GM18505 (cell line): Measurements from ENCODE around the gene ENPP4.
"Not testable (repeated sequence)": the region's sequence is repeated elsewhere in the genome, so short reads cannot be mapped to it uniquely, and the experiment has no call there.

Experiments
- ATAC-seq: cut with Tn5 transposase; IDR thresholded peaks from one replicate; pipeline ENCODE4 v1.9.1; 2021; ENCODE audit not compliant: unreplicated experiment
- POLR2A ChIP-seq: IDR thresholded peaks from 4 replicates; pipeline ENCODE4 v1.6.1; 2011; ENCODE audit warnings: borderline replicate concordance; ENCODE audit not compliant: insufficient read depth, insufficient read length; ENCODE audit errors: extremely low read depth

ENPP4 gene

DNA sequence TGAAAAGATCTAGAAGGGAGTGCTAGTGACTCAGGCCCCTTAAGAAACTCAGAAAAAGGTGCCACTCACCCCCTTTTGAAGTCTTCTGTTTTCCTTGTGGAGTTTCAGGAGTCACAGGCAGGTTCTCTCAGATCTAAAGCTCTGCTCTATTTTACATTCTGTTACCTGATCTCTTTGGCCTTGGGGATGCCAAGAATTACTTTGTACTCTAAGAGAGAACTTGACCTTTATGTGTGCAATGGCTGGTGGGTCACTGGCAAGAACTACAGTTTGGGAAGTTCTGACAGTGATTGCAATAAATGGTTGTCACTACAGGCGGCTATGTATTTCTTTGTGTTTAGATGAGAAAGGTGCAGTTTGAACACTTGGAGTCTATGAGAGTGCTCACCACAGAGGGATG is 24.2 kb upstream of the ENPP4 start:
- no peak for ATAC-seq
- TF ChIP-seq POLR2A = no peak

DNA sequence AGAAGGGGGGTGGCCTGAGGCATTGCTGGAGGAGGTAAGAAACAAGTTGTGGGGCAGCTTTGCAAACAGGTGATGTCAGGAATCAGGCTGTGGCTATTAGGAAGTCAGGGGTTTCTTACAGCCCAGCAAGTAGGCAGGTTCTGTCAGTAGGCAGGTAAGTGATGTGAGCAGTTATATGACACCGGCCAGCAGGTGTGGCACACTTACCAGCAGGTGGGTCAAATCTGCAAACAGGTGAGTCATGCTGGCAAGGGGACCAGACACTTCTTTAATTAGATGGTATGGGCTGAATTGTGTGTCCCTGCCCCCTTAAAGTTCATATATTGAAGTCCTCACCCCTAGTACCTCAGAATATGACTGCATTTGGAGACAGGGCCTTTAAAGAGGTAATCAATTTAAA is 16.4 kb upstream of the ENPP4 start:
- TF ChIP-seq POLR2A = no peak
- no peak for ATAC-seq

DNA sequence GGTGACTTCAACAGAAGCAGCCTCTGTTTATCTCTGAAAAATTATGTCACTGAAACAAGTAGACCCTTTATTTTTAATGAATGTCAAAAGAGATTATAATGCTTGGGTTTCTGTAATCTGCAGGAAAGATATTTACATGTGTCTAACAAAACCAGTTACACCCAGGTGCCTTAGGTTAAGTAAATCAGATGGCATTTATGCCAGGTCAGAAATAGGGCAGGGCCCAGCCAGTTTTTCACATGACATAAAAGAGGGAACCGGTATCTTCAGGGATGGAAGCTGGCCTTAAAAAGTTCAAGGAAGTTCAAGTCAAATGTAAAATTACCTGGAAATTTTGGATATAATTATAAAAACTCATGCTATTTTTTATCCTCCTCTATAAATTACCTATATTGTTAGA is 14.2 kb upstream of the ENPP4 start:
- no peak for TF ChIP-seq POLR2A
- ATAC-seq = no peak

DNA sequence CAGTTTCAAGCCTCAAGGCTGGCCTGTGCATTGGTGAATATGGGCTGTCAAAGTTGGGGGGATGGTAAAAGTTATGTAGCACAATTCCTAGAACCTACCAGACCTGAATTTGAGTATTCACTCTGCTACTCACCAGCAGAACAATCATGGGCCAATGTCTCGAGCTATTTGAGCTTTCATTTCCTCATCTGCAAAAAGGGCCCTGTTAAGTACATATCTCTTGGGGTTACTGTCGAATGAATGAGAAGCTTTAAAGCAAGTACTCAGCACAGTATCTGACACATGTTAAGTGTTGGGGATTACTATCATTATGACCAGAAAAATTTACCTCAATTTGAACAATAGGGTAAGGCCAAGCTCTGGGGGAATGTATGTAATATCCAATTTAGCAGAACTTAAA is 13.5 kb upstream of the ENPP4 start:
- no peak for TF ChIP-seq POLR2A
- no peak for ATAC-seq

DNA sequence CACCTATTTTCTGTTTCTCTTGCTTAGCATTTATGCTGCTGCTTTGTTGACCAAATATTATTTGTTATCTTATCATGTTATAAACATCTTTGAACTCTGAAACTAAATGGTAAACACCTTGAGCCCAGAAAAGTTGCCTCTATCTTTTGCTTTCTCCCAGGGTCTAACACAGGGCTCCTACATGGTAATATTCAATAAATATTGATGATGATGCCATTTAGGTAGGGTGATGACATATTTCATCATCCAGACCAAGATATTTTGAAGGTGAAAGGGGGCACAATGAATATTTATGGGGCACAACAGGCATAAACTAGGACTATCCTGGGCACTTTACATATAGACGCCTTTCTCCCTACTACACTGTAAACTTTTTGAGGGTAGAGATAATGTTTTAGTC is 11.6 kb upstream of the ENPP4 start:
- ATAC-seq = no peak
- TF ChIP-seq POLR2A = no peak

DNA sequence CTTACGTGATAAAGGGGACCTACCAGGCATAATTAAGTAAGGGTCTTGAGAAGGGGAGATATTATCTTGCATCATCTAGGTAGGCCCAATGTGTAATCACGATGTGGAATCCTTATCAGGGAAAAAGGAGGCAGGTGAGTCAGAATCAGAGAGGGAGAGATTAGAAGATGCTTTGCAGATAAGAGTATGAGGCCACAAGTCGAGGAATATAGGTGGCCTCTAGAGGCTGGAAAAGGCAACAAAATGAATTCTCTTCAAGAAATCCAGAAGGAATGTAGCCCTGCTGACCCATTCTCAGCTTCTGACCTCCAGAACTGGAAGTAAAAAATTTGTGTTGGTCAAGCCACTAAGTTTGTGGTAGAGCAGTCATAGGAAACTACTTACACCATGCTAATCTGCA is 11.0 kb upstream of the ENPP4 start:
- TF ChIP-seq POLR2A = no peak
- ATAC-seq = no peak

DNA sequence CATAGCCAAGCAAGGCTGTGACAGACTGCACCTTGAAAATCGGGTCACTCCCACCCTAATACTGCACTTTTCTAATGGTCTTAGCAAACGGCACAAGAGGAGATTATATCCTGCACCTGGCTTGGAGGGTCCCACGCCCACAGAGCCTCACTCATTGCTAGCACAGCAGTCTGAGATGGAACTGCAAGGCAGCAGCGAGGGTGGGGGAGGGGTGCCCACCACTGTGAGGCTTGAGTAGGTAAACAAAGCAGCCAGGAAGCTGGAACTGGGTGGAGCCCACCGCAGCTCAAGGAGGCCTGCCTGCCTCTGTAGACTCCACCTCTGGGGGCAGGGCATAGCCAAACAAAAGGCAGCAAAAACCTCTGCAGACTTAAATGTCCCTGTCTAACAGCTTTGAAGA is 10.1 kb upstream of the ENPP4 start:
- ATAC-seq = not testable (repeated sequence)

DNA sequence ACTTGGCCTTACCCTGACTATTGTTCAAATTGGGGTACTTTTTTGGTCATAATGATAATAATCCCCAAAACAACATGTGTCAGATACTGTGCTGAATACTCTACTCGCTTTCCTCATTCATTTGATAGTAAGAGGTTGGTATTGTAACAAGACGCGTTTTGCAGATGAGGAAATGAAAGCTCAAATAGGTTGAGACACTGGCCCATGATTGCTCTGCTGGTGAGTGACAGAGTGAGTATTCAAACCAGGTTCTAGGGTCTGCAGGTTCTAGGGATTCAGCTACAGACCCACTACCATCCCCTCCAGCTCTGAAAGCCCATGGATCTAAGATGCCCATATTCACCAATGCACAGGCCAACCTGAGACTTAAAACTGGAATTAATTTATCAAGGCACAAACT is 1.3 kb upstream of the ENPP4 start:
- ATAC-seq = peak; percentile 24
- TF ChIP-seq POLR2A = no peak

DNA sequence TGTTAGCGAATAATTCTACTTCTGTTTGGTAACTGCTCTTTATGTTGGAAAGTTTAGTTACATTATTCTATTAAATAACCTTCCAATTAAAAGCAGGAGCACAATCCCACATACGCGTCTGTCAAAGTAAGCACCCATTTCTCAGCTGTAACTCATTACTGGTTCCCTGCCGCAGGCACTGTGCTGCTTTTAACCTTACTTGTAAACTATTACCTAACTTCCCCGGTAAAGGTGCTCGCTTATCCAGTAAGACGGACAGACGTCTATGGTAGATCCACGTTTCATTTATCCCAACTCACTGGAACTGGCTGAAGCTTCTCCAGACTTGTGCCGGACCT is 529 bp upstream of the ENPP4 start:
- ATAC-seq = peak; percentile 1
- TF ChIP-seq POLR2A = no peak

DNA sequence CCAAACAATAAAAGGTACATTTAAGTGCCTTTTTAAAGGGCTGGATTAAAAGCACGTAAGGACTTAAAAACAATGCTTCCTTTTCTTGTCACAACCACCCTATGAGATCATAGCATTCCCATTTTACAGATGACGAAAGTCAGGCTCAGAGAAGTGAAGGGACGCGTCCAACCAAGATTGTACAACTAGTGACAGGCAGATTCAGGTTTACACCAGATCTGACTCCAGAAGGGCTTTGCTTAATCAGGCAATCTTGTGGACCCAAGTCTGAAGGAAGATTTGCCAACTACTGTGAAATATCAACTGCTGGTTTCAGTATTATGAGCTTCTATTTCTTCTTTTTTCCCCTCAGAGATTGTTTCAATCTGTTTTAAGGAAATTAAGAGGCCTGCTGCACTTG is 877 bp downstream of the ENPP4 start:
- TF ChIP-seq POLR2A = no peak
- ATAC-seq = no peak

DNA sequence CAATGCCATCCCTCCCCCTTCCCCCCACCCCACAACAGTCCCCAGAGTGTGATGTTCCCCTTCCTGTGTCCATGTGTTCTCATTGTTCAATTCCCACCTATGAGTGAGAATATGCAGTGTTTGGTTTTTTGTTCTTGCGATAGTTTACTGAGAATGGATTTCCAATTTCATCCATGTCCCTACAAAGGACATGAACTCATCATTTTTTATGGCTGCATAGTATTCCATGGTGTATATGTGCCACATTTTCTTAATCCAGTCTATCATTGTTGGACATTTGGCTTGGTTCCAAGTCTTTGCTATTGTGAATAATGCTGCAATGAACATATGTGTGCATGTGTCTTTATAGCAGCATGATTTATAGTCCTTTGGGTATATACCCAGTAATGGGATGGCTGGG is 1.5 kb downstream of the ENPP4 start:
- not testable (repeated sequence) for ATAC-seq

DNA sequence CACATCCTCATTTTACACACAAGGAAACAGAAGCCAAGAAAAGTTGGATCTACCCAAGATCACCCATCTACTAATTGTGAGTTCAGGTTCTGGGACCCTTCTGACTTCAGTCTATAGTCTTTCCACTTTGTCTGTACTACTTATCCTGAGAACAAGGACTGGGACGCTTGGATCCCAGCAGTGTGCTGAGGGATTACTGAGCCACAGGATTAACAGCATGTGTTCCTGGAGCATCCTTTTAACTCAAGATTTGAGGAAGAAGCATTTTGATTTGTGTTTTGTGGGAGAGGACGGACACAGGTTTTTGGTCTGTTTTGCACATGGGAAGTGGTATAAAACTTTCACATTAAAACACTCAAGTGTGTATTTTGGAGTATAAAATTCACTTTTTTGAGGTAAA is 4.4 kb downstream of the ENPP4 start:
- no peak for ATAC-seq
- TF ChIP-seq POLR2A = no peak

DNA sequence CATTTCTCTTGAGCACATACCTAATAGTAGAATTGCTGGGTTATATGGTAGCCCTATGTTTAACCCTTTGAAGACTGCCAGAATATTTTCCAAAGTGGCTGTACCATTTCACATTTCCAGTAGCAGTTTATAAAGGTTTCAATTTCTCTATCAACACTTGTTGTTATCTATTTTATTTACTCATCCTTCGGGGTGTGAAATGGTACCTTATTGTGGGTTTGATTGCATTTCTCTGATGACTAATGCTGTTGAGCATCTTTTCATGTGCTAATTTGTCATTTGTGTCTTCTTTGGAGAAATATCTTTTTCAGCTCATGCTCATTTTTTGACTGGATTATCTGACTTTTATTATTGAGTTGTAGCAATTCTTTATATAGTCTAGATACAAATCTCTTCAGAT is 5.4 kb downstream of the ENPP4 start:
- no peak for ATAC-seq
- TF ChIP-seq POLR2A = no peak

DNA sequence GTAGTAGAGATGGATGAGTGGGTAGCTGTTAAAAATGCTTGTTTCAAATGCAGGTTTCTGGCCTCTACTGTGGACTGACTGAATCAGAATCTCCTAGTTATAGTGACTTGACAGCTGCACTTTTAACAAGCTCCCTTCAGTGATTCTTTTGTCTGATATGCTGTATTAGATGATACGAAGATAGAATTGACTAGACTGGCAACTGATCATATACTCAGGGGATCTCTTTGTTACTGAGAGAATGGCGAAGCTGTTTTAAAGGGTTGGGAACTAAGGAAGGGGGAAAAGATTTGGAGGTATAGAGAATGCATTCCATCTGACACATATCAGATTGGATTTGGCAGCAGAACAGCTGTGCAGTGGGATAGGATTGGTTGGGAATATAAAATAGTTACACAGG is 7.0 kb downstream of the ENPP4 start:
- ATAC-seq = no peak
- TF ChIP-seq POLR2A = no peak

DNA sequence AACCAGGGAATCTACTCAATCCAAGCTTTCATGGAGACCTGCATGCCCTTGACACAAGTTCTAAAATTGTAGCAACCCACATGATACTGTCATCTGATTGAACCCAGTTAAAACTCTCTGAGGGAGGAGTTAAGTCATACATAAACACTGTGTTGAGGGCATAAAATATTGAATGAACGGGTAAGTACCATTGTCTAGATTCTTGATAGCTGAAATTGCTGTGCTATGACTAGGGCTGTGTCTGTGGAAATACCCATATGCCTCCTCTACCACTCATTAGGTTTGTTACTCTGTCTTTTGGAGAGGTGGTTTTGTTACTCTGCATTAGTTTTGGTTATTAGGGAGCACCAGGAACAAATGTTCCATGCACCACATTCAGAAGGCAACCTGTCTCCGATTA is 7.6 kb downstream of the ENPP4 start:
- TF ChIP-seq POLR2A = no peak
- ATAC-seq = no peak

DNA sequence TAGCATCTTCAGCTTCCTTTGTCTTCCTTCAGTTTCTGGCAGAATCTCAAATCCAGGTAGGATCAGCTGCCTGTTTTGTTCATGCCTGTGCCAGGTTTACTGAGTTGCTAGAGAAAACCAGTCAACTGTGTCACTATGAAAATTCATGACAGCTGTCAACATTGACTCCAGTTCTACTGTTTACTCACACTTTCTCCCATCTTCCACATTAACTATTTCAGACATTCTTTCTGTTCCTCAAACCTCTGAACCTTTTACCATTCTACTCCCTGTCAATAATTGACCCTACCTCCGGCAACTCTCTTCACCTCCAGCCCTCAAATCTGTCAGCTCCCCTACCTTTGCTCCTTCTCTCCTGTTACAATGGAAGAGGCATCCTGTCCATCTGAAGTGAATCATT is 8.5 kb downstream of the ENPP4 start:
- no peak for TF ChIP-seq POLR2A
- ATAC-seq = peak; percentile 71
